Activated CD4-positive, alpha-beta memory T cell treated with anti-CD3 and anti-CD28 coated beads for 36 hours (primary cell): ENCODE measurements around the gene DTX3. TPM values are rescaled to one million over a fixed set of nuclear protein-coding genes. Genes with fewer than 3 reads are reported as not detected.
"Not testable (repeated sequence)": the region's sequence is repeated elsewhere in the genome, so short reads cannot be mapped to it uniquely, and the experiment has no call there.

ENCODE experiments used
- CTCF ChIA-PET: fragments of 350-600 bp; sonication (Branson Sonifier 250); formaldehyde crosslinking; loops from one replicate; lab custom pipeline; 2021; ENCODE audit warnings: antibody characterized with exemption, inconsistent platforms; lab: Charles Lee
- POLR2A ChIA-PET: fragments of 350-600 bp; sonication (Branson Sonifier 250); formaldehyde crosslinking; loops from one replicate; lab custom pipeline; 2021; ENCODE audit warnings: antibody characterized with exemption; lab: Charles Lee
- DNase-seq: peaks from one replicate; pipeline ENCODE4 v3.0.0-alpha.2; 2020
- H3K27ac Mint-ChIP-seq: one replicate; pipeline ENCODE4 v1.8.0; 2021; ENCODE audit warnings: mixed read lengths
- H3K27me3 Mint-ChIP-seq: one replicate; pipeline ENCODE4 v1.8.0; 2021; ENCODE audit warnings: mixed read lengths
- H3K36me3 Mint-ChIP-seq: one replicate; pipeline ENCODE4 v1.8.0; 2021; ENCODE audit warnings: mixed read lengths
- H3K4me1 Mint-ChIP-seq: one replicate; pipeline ENCODE4 v1.8.0; 2021; ENCODE audit warnings: low read depth, mixed read lengths
- H3K4me3 Mint-ChIP-seq: one replicate; pipeline ENCODE4 v1.8.0; 2021; ENCODE audit warnings: mild to moderate bottlenecking, mixed read lengths
- H3K9me3 Mint-ChIP-seq: one replicate; pipeline ENCODE4 v1.8.0; 2021; ENCODE audit warnings: mixed read lengths
- intact Hi-C: fragments of 100-400 bp; cut with micrococcal nuclease; formaldehyde crosslinking; loops from one replicate; pipeline ENCODE4 v1.15.1; 2023
- total RNA-seq, 2 experiments: library from RNA; stranded (reverse); gene quantifications; one replicate each; pipeline ENCODE4 v1.2.3, GENCODE V29; 2021

The DTX3 gene
- total RNA-seq, 2 experiments from 2014 or later, result 15.4 to 15.8 TPM

DNA sequence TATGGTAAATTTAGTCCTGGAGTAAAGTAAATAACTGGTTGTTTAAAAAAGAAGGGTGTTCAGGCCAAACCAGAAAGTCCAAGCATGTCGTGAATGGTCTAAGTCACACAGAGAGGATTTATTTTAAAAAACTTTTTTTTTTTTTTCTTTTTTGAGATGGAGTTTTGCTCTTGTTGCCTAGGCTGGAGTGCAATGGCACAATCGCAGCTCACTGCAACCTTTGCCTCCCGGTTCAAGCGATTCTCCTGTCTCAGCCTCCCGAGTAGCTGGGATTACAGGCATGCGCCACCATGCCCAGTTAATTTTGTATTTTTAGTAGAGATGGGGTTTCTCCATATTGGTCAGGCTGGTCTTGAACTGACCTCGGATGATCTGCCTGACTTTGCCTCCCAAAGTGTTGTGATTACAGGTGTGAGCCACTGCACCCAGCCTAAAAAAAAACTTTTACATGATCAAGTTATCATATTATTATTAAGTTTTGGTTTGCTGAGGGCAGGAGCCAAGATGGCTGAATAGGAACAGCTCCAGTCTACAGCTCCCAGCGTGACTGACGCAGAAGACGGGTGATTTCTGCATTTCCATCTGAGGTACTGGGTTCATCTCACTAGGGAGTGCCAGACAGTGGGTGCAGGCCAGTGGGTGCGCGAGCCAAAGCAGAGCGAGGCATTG is 41.5 kb downstream of the DTX3 start:
- H3K27ac Mint-ChIP-seq, H3K27me3 Mint-ChIP-seq, intact Hi-C loops, H3K4me3 Mint-ChIP-seq, H3K36me3 Mint-ChIP-seq, H3K9me3 Mint-ChIP-seq, DNase-seq, H3K4me1 Mint-ChIP-seq, CTCF ChIA-PET: not testable (repeated sequence)
- POLR2A ChIA-PET, result interaction anchor here (0.7 kb wide), 1 partner anchor 17 kb away, joined by 6 read pairs; no protein-coding TSS in a partner anchor

DNA sequence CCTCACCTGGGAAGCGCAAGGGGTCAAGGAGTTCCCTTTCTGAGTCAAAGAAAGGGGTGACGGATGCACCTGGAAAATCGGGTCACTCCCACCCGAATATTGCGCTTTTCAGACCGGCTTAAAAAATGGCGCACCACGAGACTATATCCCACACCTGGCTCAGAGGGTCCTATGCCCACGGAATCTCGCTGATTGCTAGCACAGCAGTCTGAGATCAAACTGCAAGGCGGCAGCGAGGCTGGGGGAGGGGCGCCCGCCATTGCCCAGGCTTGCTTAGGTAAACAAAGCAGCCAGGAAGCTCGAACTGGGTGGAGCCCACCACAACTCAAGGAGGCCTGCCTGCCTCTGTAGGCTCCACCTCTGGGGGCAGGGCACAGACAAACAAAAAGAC is 42.0 kb downstream of the DTX3 start:
- H3K27ac Mint-ChIP-seq, H3K36me3 Mint-ChIP-seq, H3K4me3 Mint-ChIP-seq, DNase-seq, intact Hi-C loops, H3K9me3 Mint-ChIP-seq, H3K4me1 Mint-ChIP-seq, CTCF ChIA-PET, H3K27me3 Mint-ChIP-seq: not testable (repeated sequence)
- POLR2A ChIA-PET, result interaction anchor here (0.7 kb wide), 1 partner anchor 17 kb away, joined by 6 read pairs; no protein-coding TSS in a partner anchor

DNA sequence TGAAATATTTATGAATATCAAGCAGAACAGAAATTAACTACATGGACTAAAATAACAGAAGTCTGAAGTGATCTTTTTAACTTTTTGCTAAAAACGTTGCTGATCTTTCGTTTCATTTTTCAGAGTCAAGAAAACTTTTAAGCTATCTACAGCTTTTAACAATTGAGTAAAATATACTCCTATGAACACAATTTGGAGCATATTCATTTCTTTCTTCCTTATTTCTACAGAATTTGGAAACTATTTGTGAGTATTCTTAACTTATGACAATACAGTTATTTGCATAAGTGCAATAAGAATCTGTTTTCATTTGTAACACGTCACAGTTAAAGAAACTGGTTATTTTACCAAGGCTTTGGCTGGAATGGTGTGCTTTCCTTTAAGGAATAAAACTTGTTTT is 49.4 kb downstream of the DTX3 start:
- DNase-seq, result no peak
- Mint-ChIP-seq H3K36me3 (peaks cover 3% of the 10 kb centered on the region), H3K4me3 (no peak overlapping the region), H3K27ac (no peak overlapping the region), H3K9me3 (peaks cover 10% of the 10 kb centered on the region), H3K4me1 (no peaks in the 10 kb centered on the region), H3K27me3 (no peaks in the 10 kb centered on the region)
- ChIA-PET POLR2A (no interaction called here), CTCF (no interaction called here)
- intact Hi-C loops, result no loop called here

DNA sequence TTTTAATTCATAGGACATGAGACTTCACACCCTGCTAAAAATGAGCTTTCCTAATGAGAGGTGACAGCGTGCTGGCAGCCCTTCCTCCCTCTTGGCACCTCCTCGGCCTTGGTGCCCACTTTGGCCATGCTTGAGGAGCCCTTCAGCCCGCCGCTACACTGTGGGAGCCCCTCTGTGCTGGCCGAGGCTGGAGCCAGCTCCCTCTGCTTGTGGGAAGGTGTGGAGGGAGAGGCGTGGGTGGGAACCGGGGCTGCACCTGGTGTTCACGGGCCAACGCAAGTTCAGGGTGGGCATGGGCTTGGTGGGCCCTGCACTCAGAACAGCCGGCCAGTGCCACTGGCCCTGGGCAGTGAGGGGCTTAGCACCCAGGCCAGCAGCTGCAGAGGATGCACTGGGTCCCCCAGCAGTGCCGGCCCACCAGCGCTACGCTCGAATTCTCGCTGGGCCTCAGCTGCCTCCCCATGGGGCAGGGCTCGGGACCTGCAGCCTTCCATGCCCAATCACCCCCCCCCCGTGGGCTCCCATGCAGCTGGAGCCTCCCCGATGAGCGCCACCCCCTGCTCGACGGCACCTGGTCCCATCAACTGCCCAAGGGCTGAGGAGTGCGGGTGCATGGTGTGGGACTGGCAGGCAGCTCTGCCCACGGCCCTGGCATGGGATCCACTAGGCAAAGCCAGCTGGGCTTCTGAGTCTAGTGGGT is 51.1 kb downstream of the DTX3 start:
- Mint-ChIP-seq H3K36me3 (peaks cover 3% of the 10 kb centered on the region), H3K27ac (no peak overlapping the region), H3K4me1 (no peaks in the 10 kb centered on the region), H3K4me3 (no peak overlapping the region), H3K27me3 (no peaks in the 10 kb centered on the region), H3K9me3 (peaks cover 10% of the 10 kb centered on the region)
- ChIA-PET CTCF (interaction anchor here (0.7 to 1.3 kb wide), 2 partner anchors 72 kb away, joined by 3 to 4 read pairs; no protein-coding TSS in a partner anchor), POLR2A (no interaction called here)
- intact Hi-C loops, result no loop called here
- DNase-seq, result no peak

DNA sequence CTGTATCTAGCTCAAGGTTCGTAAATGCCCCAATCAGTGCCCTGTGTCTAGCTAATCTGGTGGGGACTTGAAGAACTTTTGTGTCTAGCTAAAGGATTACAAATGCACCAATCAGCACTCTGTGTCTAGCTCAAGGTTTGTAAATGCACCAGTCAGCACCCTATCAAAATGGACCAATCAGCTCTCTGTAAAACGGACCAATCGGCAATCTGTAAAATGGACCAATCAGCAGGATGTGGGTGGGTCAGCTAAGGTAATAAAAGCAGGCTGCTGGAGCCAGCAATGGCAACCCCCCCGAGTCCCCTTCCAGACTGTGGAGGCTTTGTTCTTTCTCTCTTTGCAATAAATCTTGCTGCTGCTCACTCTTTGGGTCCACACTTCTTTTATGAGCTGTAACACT is 51.8 kb downstream of the DTX3 start:
- H3K4me1 Mint-ChIP-seq, POLR2A ChIA-PET, H3K27ac Mint-ChIP-seq, H3K27me3 Mint-ChIP-seq, H3K36me3 Mint-ChIP-seq, intact Hi-C loops, DNase-seq, H3K4me3 Mint-ChIP-seq: not testable (repeated sequence)
- CTCF ChIA-PET, result interaction anchor here (1.3 kb wide), 1 partner anchor 73 kb away, joined by 4 read pairs; no protein-coding TSS in a partner anchor
- peaks cover 10% of the 10 kb centered on the region for H3K9me3 Mint-ChIP-seq

DNA sequence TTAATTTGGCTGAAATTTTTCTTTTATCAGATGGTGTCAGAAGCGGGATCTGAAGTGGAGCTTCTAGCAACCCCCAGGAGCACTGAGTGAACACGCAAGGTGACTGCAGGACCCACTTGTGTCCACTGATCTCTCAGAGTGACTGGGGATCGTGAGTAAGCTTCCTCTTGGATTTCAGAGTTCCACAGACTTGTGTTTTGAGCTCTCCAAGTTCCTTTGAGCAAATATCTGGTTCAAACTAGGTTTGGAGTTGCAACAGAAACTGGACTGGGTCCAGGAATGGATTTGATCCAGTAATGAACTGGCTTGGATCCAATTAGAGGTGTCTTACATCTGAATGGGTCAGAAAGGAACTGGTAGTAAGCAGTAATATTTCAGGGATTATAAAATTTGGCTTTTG is 53.1 kb downstream of the DTX3 start:
- Mint-ChIP-seq H3K9me3 (peaks cover 8% of the 10 kb centered on the region), H3K27me3 (peaks cover 1% of the 10 kb centered on the region), H3K4me3 (no peak overlapping the region), H3K4me1 (no peaks in the 10 kb centered on the region), H3K27ac (no peak overlapping the region), H3K36me3 (peaks cover 3% of the 10 kb centered on the region)
- intact Hi-C loops, result no loop called here
- ChIA-PET POLR2A (no interaction called here), CTCF (interaction anchor here (1.0 kb wide), 1 partner anchor 30 kb away, joined by 3 read pairs; no protein-coding TSS in a partner anchor)
- no peak for DNase-seq

DNA sequence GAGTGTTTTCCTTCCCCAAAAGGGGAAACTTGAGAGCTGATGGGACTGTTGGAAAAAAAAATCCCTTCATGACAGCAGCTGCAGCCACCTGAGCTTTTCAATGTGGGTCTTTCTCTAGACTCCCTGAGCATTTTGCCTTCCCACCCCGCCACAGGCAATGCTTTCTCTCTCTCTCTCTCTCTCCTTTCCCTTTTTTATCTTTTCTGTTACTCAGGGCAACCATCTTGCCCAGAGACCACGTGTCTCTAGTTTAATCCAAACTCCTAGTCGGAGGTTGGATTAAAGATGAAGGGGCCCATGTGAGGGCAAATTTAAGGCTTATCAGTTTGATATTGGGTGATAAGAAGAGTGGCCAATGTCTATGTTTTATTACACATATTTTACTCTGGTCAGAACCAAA is 54.3 kb downstream of the DTX3 start:
- no peaks in the 10 kb centered on the region for H3K4me1 Mint-ChIP-seq
- no peak for DNase-seq
- POLR2A ChIA-PET, result no interaction called here
- H3K4me3 Mint-ChIP-seq, result no peak overlapping the region
- H3K27ac Mint-ChIP-seq, result no peak overlapping the region
- intact Hi-C loops, result no loop called here
- peaks cover 5% of the 10 kb centered on the region for H3K9me3 Mint-ChIP-seq
- CTCF ChIA-PET, result interaction anchor here (0.6 kb wide), 1 partner anchor 66 kb away, joined by 4 read pairs; no protein-coding TSS in a partner anchor
- peaks cover 3% of the 10 kb centered on the region for H3K36me3 Mint-ChIP-seq
- H3K27me3 Mint-ChIP-seq, result peaks cover 1% of the 10 kb centered on the region

Other genes starting within 250 kb of the DTX3 start
- 10 to 100 TPM; 42.2 to 51.4 TPM for gene R3HDM2, start 173.8 kb upstream of the DTX3 start, total RNA-seq
- gene INHBC, start 170.0 kb upstream of the DTX3 start, total RNA-seq, result not detected
- gene INHBE, start 149.5 kb upstream of the DTX3 start, total RNA-seq, result under 1 TPM; 0.34 to 0.69 TPM
- gene GLI1, start 145.0 kb upstream of the DTX3 start, total RNA-seq, result under 1 TPM in 1 of 2 experiments, not detected in 1; 0.07 TPM
- gene ARHGAP9, start 125.0 kb upstream of the DTX3 start, total RNA-seq, result 10 to 100 TPM; 78.9 to 88.4 TPM
- 100 to 1,000 TPM; 354 to 364 TPM for gene MARS1, start 116.8 kb upstream of the DTX3 start, total RNA-seq
- 10 to 100 TPM; 24.1 to 25.2 TPM for gene DDIT3, start 84.3 kb upstream of the DTX3 start, total RNA-seq
- 10 to 100 TPM; 43.5 to 48.2 TPM for gene MBD6, start 82.0 kb upstream of the DTX3 start, total RNA-seq
- 10 to 100 TPM; 81.0 to 85.2 TPM for gene DCTN2, start 57.6 kb upstream of the DTX3 start, total RNA-seq
- gene KIF5A, start 54.8 kb upstream of the DTX3 start, total RNA-seq, result under 1 TPM; 0.90 to 0.99 TPM
- 10 to 100 TPM; 17.8 to 20.6 TPM for gene PIP4K2C, start 13.6 kb upstream of the DTX3 start, total RNA-seq
- 1 to 10 TPM; 1.4 to 2.5 TPM for gene ARHGEF25, start 6.6 kb downstream of the DTX3 start, total RNA-seq
- gene B4GALNT1, start 28.4 kb downstream of the DTX3 start, total RNA-seq, result 1 to 10 TPM; 1.7 to 2.1 TPM
- gene OS9, start 89.3 kb downstream of the DTX3 start, total RNA-seq, result 10 to 100 TPM; 73.4 to 74.8 TPM
- 10 to 100 TPM; 32.4 to 34.0 TPM for gene AGAP2, start 133.9 kb downstream of the DTX3 start, total RNA-seq
- 10 to 100 TPM; 11.7 to 15.0 TPM for gene TSPAN31, start 140.2 kb downstream of the DTX3 start, total RNA-seq
- gene CDK4, start 147.5 kb downstream of the DTX3 start, total RNA-seq, result 100 to 1,000 TPM; 181 to 195 TPM
- gene MARCHF9, start 150.3 kb downstream of the DTX3 start, total RNA-seq, result 10 to 100 TPM; 20.9 to 21.2 TPM
- gene CYP27B1, start 162.3 kb downstream of the DTX3 start, total RNA-seq, result 1 to 10 TPM; 7.1 to 8.2 TPM
- gene METTL1, start 167.3 kb downstream of the DTX3 start, total RNA-seq, result 10 to 100 TPM; 30.0 to 32.0 TPM
- 1 to 10 TPM; 3.7 to 3.9 TPM for gene EEF1AKMT3, start 167.8 kb downstream of the DTX3 start, total RNA-seq
- gene TSFM, start 178.0 kb downstream of the DTX3 start, total RNA-seq, result 10 to 100 TPM; 45.5 to 47.2 TPM
- under 1 TPM; 0.64 to 0.85 TPM for gene AVIL, start 213.9 kb downstream of the DTX3 start, total RNA-seq
- 100 to 1,000 TPM; 100 to 101 TPM for gene CTDSP2, start 241.9 kb downstream of the DTX3 start, total RNA-seq